Umbilical cord (tissue), 2 donors: ENCODE data around the gene SYNDIG1. TPM values are rescaled to one million over a fixed set of nuclear protein-coding genes. Genes with fewer than 3 reads are reported as not detected.

Experiments used
- DNase-seq: peaks from one replicate; pipeline ENCODE4 v3.0.0-alpha.2; 2015; ENCODE audit warnings: low spot score
- total RNA-seq: library from RNA; depleted of rRNA; stranded (reverse); fragments of >200 nt; gene quantifications from one replicate; pipeline ENCODE4 v1.2.3, GENCODE V29; 2014; ENCODE audit warnings: low replicate concordance; ENCODE audit not compliant: insufficient read depth

Gene SYNDIG1
- total RNA-seq, 1 donor from 2014 or later, result 6.3 TPM

DNA sequence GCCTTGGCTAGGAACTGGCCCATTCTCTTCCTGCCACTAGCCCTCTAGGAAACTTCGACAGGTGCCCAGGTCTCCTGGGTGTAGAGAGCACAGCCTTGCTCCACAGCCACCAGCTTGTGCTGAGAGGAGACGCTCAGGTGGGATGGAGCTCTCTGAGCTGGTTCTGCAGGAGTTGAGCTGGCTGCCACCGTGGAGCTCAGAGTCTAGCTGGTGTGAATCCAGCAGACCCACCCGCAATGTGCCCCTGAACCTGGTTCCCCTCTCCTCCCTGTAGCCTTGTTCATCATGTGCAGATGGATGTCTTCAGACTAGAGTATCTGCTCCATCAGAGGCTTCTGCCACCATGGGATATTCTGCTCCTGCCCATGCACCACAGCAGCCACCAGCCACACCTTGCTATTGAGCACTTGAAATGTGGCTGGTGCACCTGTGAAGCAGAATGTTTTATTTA lies 222.5 kb downstream of the SYNDIG1 start:
- DNase-seq, result no peak

DNA sequence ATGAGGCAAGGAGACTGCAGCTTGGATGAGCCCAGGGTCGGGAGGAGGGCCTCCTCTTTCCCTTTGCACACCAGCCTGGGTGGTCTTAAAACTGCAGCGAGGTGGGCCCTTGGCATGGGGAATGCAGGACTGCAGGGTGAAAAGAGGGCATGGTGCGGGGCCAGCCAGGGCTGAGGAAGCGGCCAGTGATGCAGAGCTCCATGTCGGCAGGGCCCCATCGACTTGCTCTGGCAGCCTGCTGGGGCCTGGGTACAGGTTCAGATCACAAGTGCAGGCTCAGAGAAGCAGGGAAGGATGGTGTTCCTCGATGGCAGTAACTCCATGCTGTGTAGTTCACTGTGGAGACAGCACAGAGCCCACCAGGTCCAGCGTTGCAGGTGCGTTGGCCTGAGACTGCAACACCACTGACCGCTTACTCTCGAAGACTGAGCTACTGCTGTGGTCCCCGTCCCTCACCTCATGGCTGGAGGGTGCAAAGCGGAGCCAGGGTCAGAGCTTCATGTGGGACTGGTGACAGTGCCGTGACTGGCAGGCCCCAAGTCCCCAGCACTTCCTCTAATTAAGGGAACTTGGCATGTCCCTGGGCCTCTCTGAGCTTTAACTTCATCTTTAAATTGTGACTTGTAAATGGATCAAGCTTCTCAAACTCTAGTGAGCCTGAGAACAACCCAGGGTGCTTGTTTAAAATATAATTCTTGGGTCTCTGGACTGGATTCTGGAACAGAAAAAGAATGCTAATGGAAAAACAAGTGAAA lies 223.2 kb downstream of the SYNDIG1 start:
- no peak for DNase-seq

DNA sequence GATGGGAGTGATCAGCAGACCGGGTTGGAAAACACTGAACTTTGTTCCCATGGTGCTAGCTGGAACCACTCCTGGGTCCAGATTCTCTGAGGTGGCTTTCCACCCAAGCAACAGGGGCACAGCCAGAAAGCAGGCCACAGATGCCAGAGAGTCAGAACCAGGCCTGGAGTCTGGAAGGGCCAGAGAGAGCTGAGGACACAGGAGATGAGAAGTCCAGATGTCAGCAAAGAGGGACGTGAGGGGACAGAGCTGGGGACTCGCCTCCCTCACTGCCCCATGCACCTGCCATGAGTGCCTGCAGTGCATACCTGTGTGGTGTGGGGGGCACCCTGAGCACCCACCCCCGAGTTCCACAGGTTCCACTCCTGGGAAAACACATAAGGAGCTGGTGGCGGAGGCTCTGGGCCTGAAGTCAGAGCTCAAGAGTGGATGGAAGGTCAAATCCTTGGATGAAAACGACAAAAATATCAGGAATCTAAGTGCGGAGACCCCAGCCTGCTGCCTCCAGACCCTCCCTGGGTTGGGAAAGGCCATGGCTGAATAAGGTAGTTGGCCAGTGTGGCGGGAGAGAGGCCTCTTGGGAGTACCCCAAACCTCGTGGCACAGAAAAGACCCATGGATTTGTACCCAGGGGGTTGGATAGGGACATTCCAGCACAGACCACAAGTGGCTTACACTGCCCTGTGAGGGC lies 224.2 kb downstream of the SYNDIG1 start:
- DNase-seq, result no peak

DNA sequence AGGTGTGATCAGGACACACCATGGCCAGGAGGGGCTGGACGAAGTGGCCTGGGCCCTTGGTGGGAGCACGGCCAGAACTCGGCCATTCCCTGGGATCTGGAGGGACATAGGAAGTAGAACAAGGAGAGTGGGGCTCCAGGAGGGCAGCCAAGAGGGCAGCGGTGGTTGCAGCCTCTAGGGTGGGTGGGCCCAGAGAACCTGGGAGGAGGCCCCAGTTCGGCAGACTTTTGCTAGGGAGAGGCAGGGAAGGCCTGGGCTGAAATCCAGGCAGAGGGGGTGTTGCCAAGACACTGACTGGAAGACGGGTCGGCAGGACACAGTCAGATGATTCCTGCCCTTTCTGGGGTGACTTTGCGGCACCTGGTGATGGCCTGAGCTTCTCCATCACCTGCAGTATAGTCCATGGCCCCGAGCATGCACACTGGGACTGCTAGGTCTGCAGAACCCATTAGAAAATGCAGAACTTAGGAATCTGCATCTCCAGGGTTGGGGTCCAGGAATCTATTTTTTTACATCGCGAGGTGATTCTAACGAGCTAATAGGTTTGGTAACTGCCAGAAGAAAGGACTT lies 224.8 kb downstream of the SYNDIG1 start:
- DNase-seq, result no peak

DNA sequence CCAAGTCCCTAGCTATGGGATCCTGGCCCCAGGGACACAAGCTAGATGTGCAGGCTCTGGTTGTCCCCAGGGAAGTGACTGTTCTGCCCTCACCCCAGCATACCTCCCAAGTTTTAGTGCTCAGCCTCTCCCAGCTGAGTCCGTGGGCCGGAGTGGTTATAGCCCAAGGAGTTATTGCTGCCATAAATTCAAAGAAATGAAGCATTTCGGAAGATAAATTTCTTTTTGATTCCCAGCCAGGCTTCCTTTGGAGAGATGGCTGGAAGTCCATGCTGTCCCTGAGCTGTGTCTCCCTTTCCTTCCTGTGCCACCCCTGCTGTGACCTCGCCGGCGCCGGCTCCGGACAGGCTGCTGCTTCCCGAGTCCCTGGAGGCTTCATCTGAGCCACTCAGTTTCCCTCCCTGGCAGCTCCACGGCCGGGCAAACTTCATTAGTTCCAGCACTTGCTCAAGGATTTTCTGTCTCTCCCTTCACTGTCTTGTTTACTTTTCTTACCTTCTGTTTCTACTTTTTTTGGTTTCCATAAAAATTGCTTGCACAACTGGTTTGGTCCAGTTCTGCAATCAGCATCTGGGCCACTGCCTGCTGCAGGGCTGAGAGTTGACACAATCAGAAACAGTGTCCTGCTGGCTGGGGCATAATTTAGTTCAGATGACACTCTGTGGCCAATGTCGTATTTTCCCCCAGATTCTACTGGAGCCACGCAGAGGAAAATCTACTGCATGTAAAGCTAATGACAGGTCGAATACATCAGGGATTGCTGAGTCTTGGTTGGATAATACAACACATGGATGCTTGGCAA lies 225.5 kb downstream of the SYNDIG1 start:
- no peak for DNase-seq

DNA sequence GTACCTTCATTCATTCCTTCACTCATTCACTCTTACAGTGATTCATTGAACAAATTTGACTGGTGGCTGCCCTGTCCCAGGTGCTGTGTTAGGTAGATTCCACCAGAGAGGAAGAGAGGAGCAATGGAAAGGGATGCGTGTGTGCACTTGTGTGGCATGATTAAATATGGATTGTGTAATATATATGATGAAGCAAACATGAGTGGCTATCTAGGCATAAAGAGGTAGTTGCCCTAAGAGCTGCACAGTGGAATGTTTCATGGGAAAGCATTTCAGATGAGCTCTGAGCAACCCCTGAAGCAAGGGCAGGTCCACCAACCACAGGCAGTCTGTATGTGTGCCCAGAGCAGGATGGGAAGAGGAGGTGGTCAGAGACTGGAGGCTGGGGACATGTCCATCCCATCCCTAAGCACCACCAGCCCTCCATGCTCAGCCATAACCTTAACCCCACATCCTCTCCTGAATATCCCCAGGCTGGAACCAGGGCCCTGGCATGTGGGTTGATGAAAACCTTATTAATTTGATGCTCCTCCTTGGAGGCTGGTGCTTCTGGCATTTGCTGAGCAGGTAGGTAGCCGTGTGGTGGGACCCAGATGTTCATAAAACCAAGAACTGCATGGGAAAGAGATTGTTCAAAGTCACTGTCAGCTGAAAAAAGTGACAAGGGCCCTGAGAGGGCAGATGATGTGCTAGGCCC lies 226.2 kb downstream of the SYNDIG1 start:
- DNase-seq, result no peak

DNA sequence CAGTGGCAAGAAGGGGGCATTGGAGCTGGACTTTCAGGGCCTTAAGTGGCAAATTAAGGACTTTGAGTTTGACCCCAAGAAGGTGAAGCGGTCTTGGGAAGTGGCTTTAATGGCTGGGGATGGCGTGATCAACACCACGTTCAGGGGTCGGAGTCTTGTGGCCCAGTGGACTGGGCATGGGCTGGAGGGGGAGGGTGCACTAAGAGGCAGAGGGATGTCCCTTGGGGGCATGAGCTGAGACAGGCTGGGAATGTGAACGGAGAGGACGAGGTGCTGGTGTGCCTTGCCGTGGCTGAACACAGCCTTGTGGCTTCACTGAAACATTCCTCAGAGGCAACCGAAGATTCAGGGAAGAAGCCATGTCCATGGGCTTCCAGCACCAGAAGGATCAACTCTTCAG lies 227.0 kb downstream of the SYNDIG1 start:
- DNase-seq, result no peak

DNA sequence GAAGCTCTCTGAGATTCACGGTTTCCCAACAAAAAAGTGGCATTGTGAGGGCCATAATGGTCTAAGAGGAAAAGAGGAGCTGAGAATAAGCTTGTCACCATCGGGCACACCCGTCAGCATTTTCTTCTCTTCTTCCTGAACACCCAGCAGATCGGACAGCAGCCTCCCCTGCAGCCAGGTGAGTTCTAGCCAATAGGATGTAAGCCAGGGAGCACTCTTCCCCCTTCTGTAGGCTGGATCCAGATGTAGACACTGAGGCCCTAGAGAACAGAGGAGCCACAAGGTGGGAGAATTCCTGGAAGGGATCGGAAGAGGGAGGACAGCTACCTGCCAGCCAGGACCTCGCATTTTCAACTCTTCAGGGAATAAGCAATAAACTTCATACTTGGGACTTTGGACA lies 228.0 kb downstream of the SYNDIG1 start:
- no peak for DNase-seq

DNA sequence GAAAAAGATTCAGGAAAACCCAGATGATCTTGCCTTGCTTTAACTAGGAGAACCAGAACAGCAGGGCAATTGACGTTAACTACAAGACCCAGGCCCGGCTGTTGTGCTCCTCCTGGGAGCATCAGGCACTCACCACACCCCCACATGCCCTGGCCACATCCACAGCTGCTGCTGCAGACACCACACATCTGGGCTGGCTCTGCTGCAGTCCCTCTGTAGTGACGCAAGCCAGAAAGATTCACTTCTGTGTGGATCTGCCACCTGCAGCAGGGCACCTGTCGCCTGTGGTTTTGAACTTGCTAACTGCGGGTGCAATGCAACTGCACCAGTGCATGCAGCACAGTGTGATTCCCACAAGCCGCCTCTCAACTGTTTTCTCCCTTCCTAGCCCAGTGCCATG lies 228.8 kb downstream of the SYNDIG1 start:
- DNase-seq, result no peak

DNA sequence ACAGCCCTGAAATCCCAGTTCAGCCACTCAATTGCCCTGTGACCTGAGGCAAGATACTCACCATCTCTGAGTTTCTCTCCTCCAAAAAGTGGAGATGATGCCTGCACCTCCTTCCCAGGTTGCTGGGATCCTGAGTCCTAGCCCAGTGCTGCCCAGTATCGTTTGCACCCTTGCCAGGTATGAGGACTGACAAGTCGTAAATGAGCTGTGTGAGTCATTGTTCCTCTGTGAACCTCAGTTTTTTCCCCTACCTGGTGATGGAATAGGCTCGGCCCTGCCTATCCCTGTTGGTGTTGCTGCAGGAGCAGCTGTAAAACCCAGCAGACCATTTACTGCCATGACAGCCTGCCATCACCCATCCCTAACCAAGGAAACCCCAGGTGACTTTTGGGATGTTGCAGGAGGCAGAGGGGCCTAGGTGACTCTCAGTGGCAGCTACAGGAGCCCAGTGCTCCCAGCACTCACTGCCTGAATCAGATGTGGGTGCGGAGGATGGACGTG lies 229.3 kb downstream of the SYNDIG1 start:
- no peak for DNase-seq

DNA sequence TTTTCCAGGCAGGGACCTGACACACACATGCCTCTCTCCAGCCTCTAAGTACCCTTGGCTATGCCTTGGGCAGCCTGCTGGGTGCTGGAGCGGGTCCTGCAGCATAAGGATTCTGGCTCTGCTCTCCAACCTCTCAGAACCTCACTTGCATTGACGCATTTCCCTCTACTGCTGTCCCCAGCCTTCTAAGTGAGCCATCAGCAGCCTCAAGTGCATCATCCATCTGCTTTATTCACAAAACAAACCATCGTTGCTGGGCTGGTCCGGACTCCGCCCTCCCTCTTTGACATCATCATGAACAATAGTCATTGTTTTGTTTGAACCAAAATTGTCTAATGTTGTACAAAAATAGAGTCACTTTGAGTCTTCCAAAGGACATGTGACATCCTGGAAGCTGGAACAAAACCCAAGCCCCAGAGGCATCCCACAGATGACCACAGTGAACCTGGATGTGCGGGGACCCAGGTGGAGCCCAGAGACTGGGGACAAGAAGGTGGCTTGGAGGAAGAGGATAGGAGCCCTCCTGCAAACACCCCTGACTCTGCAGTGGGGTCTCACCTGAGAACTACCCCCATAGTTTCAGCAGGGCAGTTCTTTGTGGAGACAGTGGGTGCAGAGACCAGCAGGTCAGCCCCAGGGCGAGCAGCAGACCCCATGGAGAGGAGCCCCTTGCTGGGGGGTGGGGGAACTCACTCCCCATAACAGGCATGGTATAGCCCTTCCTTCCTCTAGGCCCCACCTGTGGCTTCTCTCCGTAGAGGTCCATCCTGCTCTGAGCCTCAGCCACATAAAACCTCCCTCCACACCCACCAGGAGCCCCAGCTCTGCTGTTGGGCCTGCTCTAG lies 230.1 kb downstream of the SYNDIG1 start:
- no peak for DNase-seq

DNA sequence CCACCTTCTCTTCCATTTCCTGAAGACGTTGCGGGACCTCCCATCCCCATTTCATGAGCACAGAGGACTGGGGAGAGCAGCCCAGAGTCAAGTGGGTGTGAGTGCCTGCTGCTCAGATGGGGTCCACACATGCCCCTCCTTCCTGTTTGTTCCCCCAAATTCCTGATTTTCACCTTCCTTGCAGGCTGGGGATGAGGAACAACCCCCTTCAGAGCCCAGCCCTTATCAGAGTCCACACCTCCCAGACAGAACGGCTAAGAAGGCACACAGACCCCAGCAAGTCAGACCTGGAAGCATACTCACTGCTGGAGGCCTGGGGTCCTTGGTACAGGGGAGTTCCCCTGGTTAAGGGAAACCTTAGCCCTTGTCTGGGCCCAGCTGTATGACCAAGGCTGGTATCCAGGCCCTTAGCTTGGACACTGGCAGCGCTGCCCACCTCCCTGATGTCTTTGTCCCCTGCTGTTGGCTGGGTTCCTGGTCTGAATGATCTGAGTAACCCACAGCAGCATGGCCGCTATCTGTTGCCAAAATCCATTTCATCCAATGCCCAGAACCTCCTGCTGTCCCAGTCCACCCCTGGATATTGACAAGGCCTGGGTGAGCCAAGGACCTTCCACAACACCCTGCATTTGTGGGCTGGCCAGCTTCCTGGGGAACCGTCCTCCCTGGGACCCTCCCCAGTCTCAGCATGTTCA lies 230.9 kb downstream of the SYNDIG1 start:
- no peak for DNase-seq

DNA sequence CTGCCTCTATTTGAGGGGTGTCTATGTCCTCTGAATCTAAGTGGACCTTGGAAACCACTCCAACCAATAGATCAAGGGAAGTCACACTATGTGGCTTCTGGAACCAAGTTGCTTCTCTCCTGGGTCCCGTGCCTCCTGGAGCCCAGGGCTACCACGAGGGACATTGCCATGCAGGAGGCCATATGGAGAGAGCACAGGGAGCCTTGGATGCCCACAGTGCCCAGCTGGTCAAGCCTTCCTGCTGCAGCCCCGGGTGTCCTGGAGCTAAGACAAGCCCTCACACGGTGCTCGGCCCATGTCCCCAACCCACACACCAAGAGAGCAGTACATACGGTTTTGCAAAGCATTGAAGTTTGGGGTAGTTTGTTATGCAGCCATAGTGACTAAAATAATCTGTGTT lies 231.6 kb downstream of the SYNDIG1 start:
- no peak for DNase-seq

DNA sequence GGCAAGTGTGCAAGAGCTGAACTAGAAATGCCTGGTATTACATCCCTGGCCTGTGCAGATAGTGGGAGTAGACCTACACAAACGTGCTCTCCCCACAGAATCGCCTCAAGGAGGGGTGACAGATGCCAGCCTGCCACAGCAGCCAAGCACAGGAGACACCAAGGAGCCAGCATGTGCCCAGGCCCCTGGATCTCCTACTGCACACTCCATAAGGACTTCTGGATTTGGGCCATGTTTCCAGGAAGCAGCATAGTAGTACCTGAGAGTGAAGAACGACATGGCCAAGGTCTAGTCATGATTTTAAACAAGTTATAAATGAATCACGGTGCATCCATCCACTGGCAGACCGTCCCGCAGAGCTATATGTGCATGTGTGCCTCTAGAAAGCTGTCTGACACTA lies 232.2 kb downstream of the SYNDIG1 start:
- DNase-seq, result no peak

DNA sequence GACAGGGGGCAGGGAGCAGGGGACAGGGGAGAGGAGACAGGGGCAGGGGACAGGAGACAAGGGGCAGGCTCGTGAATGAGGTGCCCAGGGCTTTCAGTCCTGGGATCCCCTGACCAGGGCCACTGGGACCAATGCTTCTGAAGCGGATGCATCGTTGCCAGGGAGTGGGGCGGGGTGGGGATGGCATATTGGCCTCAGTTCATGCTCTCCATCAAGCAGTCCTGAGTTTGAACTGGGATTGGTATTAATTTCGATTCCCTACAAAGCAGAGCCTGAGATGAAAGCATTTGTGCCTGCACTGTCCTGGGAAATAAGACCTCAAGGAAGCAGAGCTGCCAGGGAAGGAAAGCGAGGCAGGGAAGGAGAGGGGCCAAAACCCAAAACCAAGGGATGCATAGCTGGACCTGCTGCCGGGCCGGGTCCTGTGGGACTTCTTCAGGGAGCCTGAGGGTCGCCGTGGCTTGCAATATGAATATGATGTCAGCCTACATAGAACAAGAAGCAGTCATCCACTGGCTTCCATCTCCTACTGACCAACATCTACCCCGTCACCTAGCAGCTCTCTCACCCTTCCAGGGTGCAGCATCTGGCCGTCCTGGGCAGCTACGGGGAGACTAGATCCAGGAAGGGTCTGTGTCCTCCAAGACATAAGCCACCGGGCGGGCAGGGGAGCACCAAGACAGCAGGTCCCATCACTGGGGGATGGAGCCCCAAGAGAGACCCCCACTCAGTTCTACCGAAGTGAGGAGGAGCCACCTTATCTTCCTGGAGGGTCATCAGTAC lies 233.3 kb downstream of the SYNDIG1 start:
- DNase-seq, result no peak

DNA sequence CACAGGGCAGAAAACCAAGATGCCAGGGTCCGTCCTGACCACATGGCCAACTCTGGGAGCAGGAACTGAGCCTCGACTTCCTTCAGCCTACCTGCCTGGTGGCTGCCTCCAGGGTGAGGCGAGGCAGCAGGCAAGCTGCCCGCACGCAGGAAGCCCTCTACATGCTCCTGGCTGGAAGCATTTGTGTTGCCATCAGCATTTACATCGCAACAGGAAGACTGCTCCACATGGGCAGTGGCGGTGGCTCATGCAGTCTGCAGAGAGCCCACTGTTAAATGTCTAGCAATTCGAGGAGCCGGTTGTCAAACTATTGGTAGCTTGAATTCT lies 233.8 kb downstream of the SYNDIG1 start:
- DNase-seq, result no peak

DNA sequence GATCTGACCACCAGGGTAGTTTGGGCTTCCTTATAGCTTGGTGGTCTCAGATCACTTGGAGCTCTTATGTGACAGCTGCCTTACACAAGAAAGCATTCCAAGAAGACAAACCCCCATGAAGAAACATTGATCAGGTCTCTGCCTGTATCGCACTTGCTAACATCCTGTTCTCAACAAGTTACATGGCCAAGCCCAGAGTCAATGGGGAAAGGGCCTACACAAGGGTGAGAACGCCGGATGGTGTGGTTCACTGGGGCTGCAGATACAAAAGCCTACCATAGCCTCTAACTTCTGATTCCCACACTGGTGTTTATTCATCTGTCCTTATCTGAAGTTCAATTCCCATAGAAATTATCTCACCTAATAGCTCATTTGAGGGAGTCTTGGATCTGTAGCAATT lies 235.5 kb downstream of the SYNDIG1 start:
- DNase-seq, result no peak

DNA sequence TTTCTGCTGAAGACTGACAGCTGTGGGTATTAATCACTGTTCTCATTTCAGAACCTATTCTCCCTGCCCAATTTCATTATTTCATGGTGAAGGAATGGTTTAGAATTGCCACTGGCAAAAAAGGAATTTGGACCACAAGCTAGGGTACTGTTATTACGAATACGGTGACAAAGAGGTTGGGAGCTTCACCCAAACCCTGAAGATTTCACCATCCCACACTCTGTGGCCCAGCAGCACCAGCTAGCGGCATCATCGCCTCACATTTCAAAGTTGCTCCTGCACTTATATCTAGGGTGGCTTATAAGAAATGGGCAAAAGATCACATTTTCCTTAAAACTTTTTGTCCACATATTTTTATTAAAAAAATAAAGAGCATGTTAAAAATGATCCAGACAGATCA lies 236.1 kb downstream of the SYNDIG1 start:
- no peak for DNase-seq
